ENCODE data around the gene SYT1. TPM values are rescaled to one million over a fixed set of nuclear protein-coding genes. Genes with fewer than 3 reads are reported as not detected.

SYT1 gene
- polyA plus RNA-seq, 3 donors = 0.72 TPM; not detected in 2

DNA sequence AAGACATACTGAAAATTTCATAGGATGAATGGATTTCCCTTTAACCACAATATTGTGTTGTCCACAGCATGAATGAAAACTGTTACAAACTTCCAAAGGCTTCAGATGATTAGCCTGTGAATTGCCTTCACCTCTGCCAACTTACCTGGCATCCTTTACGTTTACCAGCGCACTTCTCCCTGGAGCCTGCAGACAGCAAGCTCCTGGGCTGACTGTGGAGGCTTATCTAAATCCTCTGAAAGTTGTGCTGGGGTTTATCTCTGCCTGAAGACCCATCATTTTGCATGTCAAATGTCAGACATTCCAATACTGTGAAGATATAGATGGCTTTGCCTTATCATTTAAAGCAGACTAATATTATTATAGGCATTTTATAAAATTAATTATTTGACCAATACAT, 403.0 kb downstream of the SYT1 start:
- H3K27me3 Mint-ChIP-seq (ENCODE audit: low read depth in 3 of 3) = no peaks in the 10 kb centered on the region
- no peaks in the 10 kb centered on the region for H4K20me1 ChIP-seq (ENCODE audit: insufficient read depth, low read length)
- no peak overlapping the region for H3K4me2 ChIP-seq (replicated peaks; ENCODE audit: extremely low read depth, low read length, poor library complexity, severe bottlenecking)
- no peaks in the 10 kb centered on the region for H3K79me2 ChIP-seq (ENCODE audit: insufficient read depth, low read length)
- H3K27ac Mint-ChIP-seq = no peak overlapping the region
- H3K4me1 Mint-ChIP-seq = no peaks in the 10 kb centered on the region
- H3K36me3 ChIP-seq (replicated peaks in 1 of 2; ENCODE audit: control insufficient read depth in 1 of 2, insufficient read depth in 2 of 2, low read length in 2 of 2) = no peaks in the 10 kb centered on the region
- no peak overlapping the region for H3K4me3 Mint-ChIP-seq
- intact Hi-C loops (cut with micrococcal nuclease) = no loop called here
- H3K9me3 Mint-ChIP-seq = peaks cover 0 to 7% (median 0%) of the 10 kb centered on the region in 7 donors
- no peak overlapping the region for H3K9ac ChIP-seq (ENCODE audit: insufficient read depth, low read length, poor library complexity, severe bottlenecking)
- TF ChIP-seq, protein P1, sequence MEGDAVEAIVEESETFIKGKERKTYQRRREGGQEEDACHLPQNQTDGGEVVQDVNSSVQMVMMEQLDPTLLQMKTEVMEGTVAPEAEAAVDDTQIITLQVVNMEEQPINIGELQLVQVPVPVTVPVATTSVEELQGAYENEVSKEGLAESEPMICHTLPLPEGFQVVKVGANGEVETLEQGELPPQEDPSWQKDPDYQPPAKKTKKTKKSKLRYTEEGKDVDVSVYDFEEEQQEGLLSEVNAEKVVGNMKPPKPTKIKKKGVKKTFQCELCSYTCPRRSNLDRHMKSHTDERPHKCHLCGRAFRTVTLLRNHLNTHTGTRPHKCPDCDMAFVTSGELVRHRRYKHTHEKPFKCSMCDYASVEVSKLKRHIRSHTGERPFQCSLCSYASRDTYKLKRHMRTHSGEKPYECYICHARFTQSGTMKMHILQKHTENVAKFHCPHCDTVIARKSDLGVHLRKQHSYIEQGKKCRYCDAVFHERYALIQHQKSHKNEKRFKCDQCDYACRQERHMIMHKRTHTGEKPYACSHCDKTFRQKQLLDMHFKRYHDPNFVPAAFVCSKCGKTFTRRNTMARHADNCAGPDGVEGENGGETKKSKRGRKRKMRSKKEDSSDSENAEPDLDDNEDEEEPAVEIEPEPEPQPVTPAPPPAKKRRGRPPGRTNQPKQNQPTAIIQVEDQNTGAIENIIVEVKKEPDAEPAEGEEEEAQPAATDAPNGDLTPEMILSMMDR (IDR thresholded peaks at IDR 0.05) = no peak
- no peak for DNase-seq
- H3K27ac ChIP-seq (ENCODE audit: low read depth in 1 of 2, low read length in 2 of 2) = no peak overlapping the region
- H2AFZ ChIP-seq (ENCODE audit: insufficient read depth, low read depth, low read length, poor library complexity, severe bottlenecking) = no peak overlapping the region
- no peaks in the 10 kb centered on the region for H3K4me1 ChIP-seq (ENCODE audit: control insufficient read depth in 1 of 2, insufficient read depth in 2 of 2, low read length in 2 of 2)
- no peak overlapping the region for H3K4me3 ChIP-seq (replicated peaks in 1 of 3; ENCODE audit: low read depth in 2 of 3, low read length in 3 of 3)
- H3K27me3 ChIP-seq (ENCODE audit: control insufficient read depth in 2 of 2, insufficient read depth in 2 of 2, low read length in 2 of 2) = no peaks in the 10 kb centered on the region
- H3K36me3 Mint-ChIP-seq = no peaks in the 10 kb centered on the region
- WGBS (ENCODE audit: insufficient coverage) = no CpG with 5 or more reads among the region's 2 CpGs
- H3K9me3 ChIP-seq (replicated peaks in 1 of 2; ENCODE audit: control insufficient read depth in 1 of 2, insufficient read depth in 1 of 2, low read length in 2 of 2) = no peaks in the 10 kb centered on the region

DNA sequence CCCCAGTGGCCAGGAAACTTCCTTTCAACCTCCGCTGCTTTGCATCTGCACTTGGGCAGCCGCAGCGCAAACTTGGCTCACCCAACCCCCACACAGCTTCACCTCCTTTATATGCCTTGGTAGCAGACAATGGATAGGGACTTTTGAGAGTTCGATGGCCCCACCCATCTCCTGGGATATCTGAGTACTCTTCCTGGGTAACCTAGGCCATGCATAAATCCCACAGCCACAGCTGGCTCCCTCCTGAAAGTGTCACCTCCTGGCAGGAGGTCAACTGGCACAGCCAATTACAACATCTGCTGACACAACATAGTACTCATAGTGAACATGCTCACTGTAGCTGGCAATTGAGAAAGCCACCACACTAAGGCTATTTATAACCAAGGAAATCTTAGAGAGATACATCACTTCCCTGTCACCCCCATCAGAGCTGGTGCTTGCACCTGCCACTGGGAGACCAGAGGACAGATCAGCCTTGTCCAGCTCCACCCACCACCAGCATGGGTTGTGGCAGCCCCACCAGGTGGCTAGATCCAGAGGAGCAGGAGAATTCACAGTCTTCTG, 410.0 kb downstream of the SYT1 start:
- H3K9me3 Mint-ChIP-seq = peaks cover 6 to 27% (median 13%) of the 10 kb centered on the region in 7 donors
- no peak overlapping the region for H2AFZ ChIP-seq (ENCODE audit: insufficient read depth, low read depth, low read length, poor library complexity, severe bottlenecking)
- H3K27me3 ChIP-seq (ENCODE audit: control insufficient read depth in 2 of 2, insufficient read depth in 2 of 2, low read length in 2 of 2) = no peaks in the 10 kb centered on the region
- DNase-seq = no peak
- no peak overlapping the region for H3K4me3 ChIP-seq (replicated peaks in 1 of 3; ENCODE audit: low read depth in 2 of 3, low read length in 3 of 3)
- H3K27ac Mint-ChIP-seq = no peak overlapping the region
- no peaks in the 10 kb centered on the region for H3K27me3 Mint-ChIP-seq (ENCODE audit: low read depth in 3 of 3)
- no peak overlapping the region for H3K27ac ChIP-seq (ENCODE audit: low read depth in 1 of 2, low read length in 2 of 2)
- H3K4me1 ChIP-seq (ENCODE audit: control insufficient read depth in 1 of 2, insufficient read depth in 2 of 2, low read length in 2 of 2) = no peaks in the 10 kb centered on the region
- peaks cover 19 to 25% of the 10 kb centered on the region in 2 donors for H3K9me3 ChIP-seq (replicated peaks in 1 of 2; ENCODE audit: control insufficient read depth in 1 of 2, insufficient read depth in 1 of 2, low read length in 2 of 2)
- no peaks in the 10 kb centered on the region for H3K4me1 Mint-ChIP-seq
- no peaks in the 10 kb centered on the region for H4K20me1 ChIP-seq (ENCODE audit: insufficient read depth, low read length)
- no peaks in the 10 kb centered on the region for H3K36me3 Mint-ChIP-seq
- no peaks in the 10 kb centered on the region for H3K36me3 ChIP-seq (replicated peaks in 1 of 2; ENCODE audit: control insufficient read depth in 1 of 2, insufficient read depth in 2 of 2, low read length in 2 of 2)
- no peak overlapping the region for H3K4me2 ChIP-seq (replicated peaks; ENCODE audit: extremely low read depth, low read length, poor library complexity, severe bottlenecking)
- H3K4me3 Mint-ChIP-seq = no peak overlapping the region
- intact Hi-C loops (cut with micrococcal nuclease) = no loop called here
- TF ChIP-seq, protein P1 (IDR thresholded peaks at IDR 0.05) = no peak
- no peaks in the 10 kb centered on the region for H3K79me2 ChIP-seq (ENCODE audit: insufficient read depth, low read length)
- no peak overlapping the region for H3K9ac ChIP-seq (ENCODE audit: insufficient read depth, low read length, poor library complexity, severe bottlenecking)
- 86% methylated on average over 1 of the region's 4 CpGs for WGBS (ENCODE audit: insufficient coverage)

Data from CD14-positive monocyte (primary cell).